IPS DF 19.7 (cell line): ENCODE measurements around the gene TCF4.

ENCODE experiments used
- DNase-seq: peaks from one replicate; pipeline ENCODE4 v3.0.0-alpha.2; 2013; ENCODE audit warnings: low read depth, low spot score

TCF4 gene

GRCh38 chr18:55413474-55413873 lies 174.5 kb downstream of the TCF4 start:
- no peak for DNase-seq

DNA sequence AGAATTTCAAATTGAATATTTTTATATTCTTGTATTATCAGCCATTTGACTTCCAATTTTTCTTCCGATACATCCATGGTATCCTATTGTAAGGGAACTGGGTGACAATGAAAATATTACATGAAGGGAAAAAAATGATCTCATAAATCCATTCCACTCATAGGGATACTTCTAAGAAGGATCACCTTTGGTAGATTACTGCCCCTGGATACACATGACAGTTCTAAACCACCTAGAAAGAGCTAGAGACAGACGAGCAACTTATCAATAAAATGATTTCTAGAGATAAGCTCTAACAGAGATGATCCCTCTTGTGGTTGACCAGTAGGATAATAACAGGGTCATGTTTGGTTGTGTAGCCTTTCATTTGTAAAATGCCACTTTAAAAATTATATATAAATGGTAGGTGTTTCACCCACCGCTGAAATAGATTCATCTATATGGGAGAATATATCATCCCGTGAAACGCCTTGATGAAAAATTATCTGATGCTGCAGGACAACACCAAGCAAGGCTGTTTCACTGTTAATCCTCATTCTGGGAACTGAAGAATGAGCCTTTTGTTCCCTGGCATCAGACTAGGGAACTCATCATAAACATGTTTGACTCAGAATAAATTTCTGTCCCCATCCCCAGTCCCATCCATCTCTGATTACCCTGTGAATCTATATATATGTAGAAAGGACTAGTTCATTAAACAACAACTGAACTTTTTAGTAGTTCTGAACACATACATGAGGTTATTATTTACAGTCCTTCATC lies 180.0 kb downstream of the TCF4 start:
- DNase-seq = no peak

DNA sequence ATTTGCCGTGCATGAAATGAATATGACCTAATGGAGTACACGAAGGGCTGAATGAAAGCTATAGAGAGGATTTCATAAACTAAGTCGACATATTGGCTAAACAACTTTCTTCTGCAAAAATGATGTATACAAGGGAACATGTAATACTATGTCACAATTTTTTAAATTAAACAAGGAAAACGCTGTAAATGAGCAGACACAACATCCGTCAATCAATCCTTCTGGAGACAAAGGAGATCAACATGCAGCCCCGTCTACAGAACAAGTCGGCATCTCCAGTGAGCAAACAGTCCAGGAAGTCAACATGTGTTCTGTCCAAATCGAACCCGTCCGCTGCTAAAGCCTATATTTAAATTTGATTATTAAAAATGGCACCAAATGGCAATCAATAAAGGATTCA lies 180.8 kb downstream of the TCF4 start:
- DNase-seq = no peak

- no peak for DNase-seq
These were observed 181.5 kb downstream of the TCF4 start for GRCh38 chr18:55406451-55406991.

DNA sequence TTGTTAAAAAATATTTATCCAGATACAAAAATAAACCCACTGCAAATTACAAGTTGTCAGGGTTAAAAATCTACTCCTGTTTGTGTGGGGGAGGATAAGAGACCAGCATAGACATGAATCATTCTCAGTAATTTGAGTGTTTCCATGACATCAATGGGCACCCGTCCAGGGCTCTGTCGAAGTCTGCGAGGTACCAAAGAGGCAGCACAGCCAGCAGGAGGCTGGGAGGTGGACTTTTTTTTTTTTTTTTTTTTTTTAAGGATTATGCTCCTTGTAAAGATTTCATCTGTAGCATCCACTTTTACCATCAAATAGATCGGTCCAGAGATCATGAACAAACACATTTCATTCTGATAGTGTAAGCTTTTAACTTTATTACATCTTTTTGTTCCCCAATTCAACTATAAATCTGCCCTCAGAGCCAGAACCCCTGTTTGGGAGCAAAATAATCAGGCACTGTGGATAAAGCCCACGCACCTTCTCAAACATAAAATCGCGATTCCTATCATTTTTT lies 182.0 kb downstream of the TCF4 start:
- DNase-seq = no peak

DNA sequence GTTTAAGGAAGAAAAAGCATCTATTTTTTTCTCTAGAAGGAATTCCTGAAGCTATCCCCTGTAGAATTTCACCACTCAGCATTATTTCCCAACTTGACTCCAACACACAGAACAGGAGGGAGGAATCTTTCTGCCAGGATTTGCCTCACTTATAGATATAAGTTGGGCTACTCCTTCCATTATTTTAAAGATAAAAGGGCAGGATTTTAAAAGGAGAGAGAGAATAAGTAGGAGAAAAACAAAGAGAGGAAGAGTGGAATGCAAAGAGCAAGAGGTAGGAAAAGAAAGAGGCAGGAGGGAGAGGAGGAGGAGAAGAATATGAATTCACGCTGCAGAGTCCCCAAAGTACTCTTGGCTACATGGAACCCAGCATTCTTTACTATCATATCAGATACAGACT lies 182.5 kb downstream of the TCF4 start:
- DNase-seq = no peak

DNA sequence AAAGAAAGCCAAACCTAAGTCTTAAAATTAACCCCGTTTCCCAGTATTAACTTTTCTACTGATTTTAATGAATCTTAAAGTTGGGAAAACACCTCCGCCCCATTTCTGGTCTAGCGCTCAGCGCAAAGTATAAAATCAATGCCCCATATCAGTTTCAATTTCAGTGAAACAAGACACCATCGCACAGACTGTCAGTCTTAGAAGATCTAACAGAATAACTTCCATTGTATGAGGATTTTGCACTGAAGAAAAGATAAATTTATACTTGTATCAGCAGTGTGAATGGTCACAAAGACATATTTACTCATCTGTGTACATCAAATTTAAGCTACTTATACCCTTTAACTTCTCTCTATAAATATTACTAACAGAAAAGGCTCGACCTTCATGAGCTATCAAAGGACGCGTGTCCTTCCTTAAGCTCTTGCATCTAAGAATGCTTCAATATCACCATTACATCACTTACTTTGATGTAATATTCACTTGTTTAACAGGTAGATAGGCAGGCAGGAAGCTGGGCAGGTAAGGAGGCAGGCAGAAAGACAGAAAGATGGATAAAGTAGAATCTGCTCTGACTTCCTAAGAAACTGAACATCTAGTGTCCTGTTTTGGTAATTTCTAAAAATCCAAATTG lies 183.0 kb downstream of the TCF4 start:
- DNase-seq = no peak

DNA sequence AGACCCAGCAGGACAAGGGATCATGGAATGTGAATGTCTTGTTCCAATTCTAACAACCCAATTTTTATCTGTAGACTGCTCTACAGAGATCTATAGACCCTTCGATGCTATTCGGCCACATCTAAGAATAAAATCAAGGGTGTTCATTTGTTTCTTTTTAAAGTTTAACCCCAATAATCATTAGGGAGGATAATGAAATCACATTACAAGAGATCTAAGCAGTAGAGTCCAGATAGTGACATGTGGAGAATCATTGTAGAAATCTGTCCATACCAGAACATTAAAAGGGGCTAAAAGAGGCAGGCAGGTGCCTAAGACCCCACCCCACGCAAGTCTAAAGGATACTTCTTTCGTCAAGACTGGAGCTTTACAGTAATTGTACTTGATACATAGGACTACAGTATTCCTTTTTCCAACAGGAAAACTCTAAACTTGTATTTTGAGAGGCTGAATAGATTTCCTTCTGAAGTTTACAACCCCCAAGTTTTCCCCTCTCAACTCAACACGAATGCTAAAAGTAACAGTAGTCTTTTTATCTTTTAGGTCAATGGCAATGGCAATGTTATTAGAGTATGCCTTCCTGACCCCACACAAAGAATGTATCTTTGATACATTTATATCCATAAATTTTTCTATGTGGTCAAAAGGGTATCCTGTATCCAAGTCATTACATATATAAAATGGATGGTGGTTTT lies 183.7 kb downstream of the TCF4 start:
- DNase-seq = no peak

- no peak for DNase-seq
These were observed 184.5 kb downstream of the TCF4 start for GRCh38 chr18:55403421-55403949.

DNA sequence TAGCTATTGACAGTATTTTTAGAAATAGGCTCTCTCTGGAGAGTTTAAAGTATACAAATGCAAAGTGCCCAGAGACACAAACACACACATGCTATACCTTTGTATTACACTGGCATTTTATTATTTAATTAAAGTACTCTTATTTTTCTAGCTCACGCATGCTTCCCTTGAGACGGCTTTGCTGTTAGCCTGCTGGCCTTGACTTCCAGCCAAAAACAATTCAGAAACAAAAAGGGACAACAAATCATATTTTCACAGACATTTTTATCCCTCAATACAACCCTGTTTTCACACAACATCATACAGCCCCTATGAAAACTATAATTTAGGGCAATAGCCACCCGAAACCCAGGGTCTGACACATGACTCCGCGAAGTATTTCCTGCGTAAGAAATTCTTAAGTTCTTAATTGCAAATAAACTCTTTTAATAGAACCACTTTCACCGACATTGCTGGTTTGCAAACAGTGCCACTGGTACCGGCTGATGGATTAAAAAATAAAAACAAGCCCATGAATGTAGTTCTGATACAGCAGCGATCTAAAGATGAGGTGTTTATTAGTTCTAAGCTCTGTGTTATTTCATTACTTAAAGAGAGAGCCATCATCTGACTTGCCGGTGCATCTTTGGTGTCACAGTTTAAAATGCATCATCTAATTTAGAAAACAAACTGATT lies 185.1 kb downstream of the TCF4 start:
- no peak for DNase-seq

- DNase-seq = peak; percentile 72
These were observed 186.3 kb downstream of the TCF4 start for GRCh38 chr18:55401638-55402191.

GRCh38 chr18:55400590-55401541 lies 187.1 kb downstream of the TCF4 start:
- DNase-seq = no peak

DNA sequence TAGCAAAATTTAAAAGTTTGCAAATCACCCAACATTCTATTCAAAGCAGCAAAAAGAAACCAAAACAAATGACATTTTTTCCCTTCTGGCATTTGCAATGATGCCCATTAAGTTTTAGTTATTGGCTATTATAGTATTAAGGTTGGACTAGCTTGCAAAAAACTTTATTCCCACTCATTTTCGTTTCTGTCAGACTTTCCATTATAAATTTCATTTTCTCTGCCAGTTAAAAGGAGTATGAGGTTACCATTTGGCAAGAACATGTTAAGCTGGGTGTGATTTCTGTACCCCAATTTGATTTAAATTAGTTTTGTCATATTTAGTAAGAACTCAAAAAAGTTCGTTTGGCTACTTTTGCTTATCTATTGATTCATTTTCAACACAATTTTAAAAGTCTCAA lies 187.9 kb downstream of the TCF4 start:
- no peak for DNase-seq

DNA sequence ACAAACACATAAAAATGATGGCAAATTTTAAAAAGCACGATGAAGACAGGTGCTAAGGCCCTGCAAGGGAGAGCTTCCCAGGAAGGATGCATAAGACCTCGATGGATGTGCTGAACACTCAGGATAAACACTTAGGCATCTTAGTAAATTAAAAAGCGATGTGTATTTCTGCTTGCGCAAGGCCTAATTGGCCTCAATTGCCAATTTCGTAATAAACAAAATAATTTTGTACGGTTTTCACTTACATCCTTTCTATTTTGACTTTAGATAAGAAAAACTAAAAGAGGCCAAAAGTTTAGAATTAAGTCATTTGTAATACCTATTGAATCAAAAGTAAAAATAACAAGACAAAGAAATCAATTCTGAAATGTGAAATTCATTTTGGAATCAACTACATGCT lies 189.1 kb downstream of the TCF4 start:
- no peak for DNase-seq

DNA sequence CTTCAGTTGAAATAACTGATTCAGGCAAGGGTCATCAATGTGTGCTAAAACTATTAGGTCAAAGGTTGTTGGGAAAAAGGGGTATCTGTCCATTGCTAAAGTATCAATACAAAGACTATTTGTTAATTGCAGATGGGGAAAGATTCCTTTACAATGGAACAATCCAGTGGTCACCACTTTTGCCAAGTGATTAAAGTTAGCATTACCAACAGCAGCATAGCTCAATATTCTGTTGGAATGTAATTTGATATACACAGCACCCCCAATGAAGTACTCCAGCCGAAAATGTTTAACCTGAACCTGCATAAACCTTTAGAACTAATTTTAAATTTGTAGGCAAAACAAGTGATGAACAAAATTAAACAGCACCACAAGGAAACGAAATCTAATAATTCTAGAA lies 191.0 kb downstream of the TCF4 start:
- DNase-seq = no peak

DNA sequence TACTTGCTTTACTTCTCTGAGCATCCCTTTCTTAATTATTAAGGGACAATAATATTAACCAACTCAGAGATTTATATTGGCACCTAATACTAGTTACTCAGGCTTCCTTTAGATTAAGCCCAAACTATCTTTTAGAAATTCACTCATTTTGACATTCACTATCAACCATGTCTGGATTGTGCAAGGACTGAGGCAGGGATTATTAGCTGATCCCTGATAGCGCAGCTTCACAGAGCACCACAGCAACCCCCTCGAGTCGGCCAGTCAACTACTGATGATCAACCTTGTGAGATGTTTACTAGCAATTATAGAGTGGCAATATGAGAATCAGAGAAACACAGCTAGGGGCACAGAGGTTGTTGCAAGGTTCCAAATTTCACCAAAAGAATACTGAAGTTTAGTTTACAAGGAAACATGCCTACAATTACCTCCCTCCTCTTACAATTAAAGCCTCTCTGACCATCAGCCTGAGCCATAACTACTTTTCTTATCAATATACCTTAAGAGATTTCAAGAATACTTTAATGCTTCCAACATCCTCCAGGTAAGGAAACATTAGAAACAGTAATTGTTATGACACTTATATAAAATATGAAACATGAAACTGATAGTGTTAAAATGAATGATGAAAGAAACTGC lies 191.6 kb downstream of the TCF4 start:
- no peak for DNase-seq

GRCh38 chr18:55395799-55396198 lies 192.2 kb downstream of the TCF4 start:
- DNase-seq = no peak

GRCh38 chr18:55390898-55391297 lies 197.1 kb downstream of the TCF4 start:
- no peak for DNase-seq

GRCh38 chr18:55387139-55387984 lies 200.6 kb downstream of the TCF4 start:
- no peak for DNase-seq
